Brain pericyte (primary cell): ENCODE results near the gene ATP11A.

Experiments
- DNase-seq: peaks from one replicate; pipeline ENCODE4 v3.0.0-alpha.2; 2012; ENCODE audit warnings: low read depth, low spot score

Gene ATP11A

GRCh38 chr13:112928020-112928971 is 238.5 kb downstream of the ATP11A start:
- no peak for DNase-seq

DNA sequence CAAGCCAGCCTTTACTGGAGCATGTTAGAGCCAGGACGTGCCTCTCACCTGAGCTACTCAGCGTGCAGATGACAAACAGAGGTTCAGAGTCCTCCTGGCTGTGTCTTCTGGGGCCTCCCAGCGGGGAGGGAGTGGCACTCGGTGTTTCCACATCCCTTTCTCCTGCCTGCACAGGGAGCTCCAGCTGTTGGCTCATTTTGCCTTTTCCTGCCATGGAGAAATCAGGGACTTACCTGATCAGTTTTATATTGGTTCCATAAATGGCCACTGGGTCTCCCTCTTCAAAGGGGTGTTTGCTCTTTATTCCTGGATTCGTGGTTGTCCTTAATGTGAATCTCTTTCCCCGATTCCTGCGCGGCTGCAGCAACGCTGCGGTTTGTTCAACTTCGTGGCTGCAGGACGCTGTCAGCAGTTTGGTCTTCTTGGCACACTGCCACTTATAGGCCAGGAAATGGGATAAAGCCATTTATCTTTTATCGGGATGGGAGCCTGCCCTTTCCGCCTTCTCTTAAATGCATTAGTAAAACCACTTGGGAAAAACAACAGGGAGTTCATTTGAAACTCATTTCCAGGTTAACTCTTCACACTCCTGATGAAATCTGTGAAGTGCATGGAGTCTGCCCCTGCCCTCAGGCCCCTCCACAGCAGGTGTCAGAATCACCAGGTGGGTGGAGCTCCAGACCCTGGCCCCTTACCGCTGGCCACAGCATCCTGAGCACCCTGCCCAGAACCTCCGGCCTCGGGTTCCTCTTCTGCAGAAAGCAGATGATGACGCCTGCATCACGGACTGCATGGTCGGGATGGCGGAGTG is 239.3 kb downstream of the ATP11A start:
- no peak for DNase-seq

GRCh38 chr13:112929783-112930055 is 239.9 kb downstream of the ATP11A start:
- no peak for DNase-seq

DNA sequence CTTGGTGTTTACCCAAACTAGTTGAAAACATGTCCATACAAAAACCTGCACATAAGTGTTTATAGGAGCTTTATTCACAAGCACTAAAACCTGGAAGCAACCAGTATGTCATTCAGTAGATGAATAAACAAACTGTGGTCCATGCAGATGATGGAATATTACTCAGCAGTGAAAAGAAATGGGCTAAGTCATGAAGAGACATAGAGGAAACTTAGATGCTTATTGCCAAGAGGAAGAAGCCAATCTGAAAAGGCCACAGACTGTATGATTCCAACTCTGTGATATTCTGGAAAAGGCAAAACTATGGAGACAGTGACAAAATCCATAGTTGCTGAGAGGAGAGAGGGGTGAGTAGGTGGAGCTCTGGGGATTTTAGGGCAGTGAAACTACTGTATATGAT is 240.4 kb downstream of the ATP11A start:
- DNase-seq, result no peak

DNA sequence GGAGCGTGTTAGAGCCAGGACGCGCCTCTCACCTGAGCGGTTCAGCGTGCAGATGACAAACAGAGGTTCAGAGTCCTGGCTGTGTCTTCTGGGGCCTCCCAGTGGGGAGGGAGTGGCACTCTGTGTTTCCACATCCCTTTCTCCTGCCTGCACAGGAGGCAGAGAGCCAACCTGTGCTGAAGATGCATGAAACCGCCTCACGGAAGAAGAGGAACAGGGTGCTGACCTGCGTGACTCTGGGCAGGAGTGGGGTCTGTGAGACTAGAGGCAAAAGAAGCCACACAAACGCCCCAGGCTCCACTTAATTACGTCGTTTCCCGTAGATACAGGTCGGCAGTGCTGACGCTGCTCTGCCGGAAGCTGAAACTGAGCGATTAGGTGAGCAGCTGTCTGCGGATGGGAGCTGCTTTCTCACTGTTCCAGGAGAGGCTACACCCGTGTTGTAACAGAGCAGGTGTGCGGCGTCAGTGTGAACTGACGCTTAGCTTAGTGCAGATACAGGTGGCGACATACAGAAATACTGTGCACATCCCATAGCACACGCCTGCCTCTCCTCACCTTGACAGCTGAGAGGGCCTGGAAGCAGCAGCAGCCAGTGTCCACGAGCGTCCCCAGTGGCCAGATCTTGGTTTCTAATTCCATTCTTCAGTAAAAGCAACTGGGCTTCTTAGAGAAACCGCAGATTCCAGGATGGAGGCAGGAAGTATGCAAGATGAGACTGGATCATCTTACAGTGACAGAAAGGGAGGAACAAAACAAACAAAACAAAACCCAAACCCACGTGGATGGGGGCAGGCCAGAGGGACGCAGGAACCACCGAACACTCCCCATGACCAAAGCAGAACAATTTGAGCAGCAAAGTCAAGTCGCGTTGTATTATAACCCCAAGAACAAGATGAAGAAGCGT is 241.4 kb downstream of the ATP11A start:
- no peak for DNase-seq

DNA sequence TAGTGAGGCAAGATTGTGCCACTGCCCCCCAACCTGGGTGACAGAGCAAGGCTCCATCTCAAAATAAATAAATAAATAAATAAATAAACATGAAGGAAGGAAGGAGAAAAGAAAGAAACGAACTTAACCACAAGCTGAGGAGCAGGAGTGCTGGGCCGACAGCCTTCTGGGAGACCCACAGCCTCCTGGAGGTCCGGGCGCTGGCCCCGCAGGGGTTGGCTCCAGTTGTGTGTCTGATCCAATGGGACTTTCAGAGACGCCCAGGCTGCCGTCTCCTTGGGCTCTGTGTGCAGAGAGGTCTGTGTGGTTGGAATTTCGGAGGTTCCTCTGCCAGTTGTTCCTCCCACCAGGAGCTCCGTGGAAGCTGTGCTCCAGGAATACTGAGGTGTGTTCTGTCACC is 243.1 kb downstream of the ATP11A start:
- no peak for DNase-seq

GRCh38 chr13:112933649-112934048 is 243.8 kb downstream of the ATP11A start:
- DNase-seq, result no peak

GRCh38 chr13:112934078-112934477 is 244.2 kb downstream of the ATP11A start:
- no peak for DNase-seq
